GM06990 (cell line): ENCODE data around the gene TMIE.

Experiments used
- DNase-seq: peaks from one replicate; pipeline ENCODE4 v3.0.0-alpha.2; 2011; ENCODE audit not compliant: insufficient read length; ENCODE audit errors: extremely low read depth
- H3K27me3 ChIP-seq: replicated peaks from 2 replicates; pipeline ENCODE4 v1.6.0; 2011; ENCODE audit warnings: low read length; ENCODE audit not compliant: control insufficient read depth, insufficient read depth
- H3K36me3 ChIP-seq: 2 replicates; pipeline ENCODE4 v1.5.1; 2011; ENCODE audit warnings: low read length; ENCODE audit not compliant: control insufficient read depth, insufficient read depth
- H3K4me3 ChIP-seq: replicated peaks from 2 replicates; pipeline ENCODE4 v1.5.1; 2011; ENCODE audit warnings: low read depth, mild to moderate bottlenecking, control low read depth, low read length
- CTCF ChIP-seq: IDR thresholded peaks from 2 replicates; pipeline ENCODE4 v1.5.1; 2011; ENCODE audit warnings: low read length, control low read depth, mild to moderate bottlenecking, inconsistent platforms; ENCODE audit not compliant: insufficient read depth, poor library complexity, severe bottlenecking

The TMIE gene

GRCh38 chr3:46706771-46707582 lies 5.8 kb downstream of the TMIE start:
- DNase-seq, result no peak
- Histone ChIP-seq H3K36me3 (no peaks in the 10 kb centered on the region), H3K27me3 (no peaks in the 10 kb centered on the region), H3K4me3 (no peak overlapping the region)
- no peak for TF ChIP-seq CTCF

GRCh38 chr3:46707601-46708011 lies 6.4 kb downstream of the TMIE start:
- Histone ChIP-seq H3K27me3 (no peaks in the 10 kb centered on the region), H3K4me3 (no peak overlapping the region), H3K36me3 (no peaks in the 10 kb centered on the region)
- TF ChIP-seq CTCF, result no peak
- DNase-seq, result no peak

GRCh38 chr3:46708401-46709156 lies 7.4 kb downstream of the TMIE start:
- no peaks in the 10 kb centered on the region for H3K36me3 ChIP-seq
- no peak for DNase-seq
- no peaks in the 10 kb centered on the region for H3K27me3 ChIP-seq
- no peak for TF ChIP-seq CTCF
- no peak overlapping the region for H3K4me3 ChIP-seq

- no peak for DNase-seq
- Histone ChIP-seq H3K4me3 (no peak overlapping the region), H3K36me3 (no peaks in the 10 kb centered on the region), H3K27me3 (no peaks in the 10 kb centered on the region)
- TF ChIP-seq CTCF, result no peak
Observed at GRCh38 chr3:46709157-46709654, 8.0 kb downstream of the TMIE start.

GRCh38 chr3:46709721-46710120 lies 8.5 kb downstream of the TMIE start:
- Histone ChIP-seq H3K36me3 (no peaks in the 10 kb centered on the region), H3K4me3 (no peak overlapping the region), H3K27me3 (no peaks in the 10 kb centered on the region)
- no peak for TF ChIP-seq CTCF
- DNase-seq, result no peak
